Vagina (tissue), 2 donors: ENCODE measurements around the gene ZNF711. TPM values are rescaled to one million over a fixed set of nuclear protein-coding genes. Genes with fewer than 3 reads are reported as not detected.

ENCODE experiments used
- DNase-seq, 2 donors: peaks; one replicate each; pipeline ENCODE4 v3.0.0-alpha.2; 2017; ENCODE audit errors: extremely low spot score in 2 of 2
- H3K27ac ChIP-seq: fragments of 200-600 bp; sonication (generic); one replicate; pipeline ENCODE4 v1.5.1; 2019
- H3K27me3 ChIP-seq: fragments of 200-600 bp; sonication (generic); one replicate; pipeline ENCODE4 v1.5.1; 2019
- H3K36me3 ChIP-seq, 2 donors: fragments of 200-600 bp; sonication (generic); one replicate each; pipeline ENCODE4 v1.5.1; 2017 to 2019
- H3K4me1 ChIP-seq: fragments of 200-600 bp; sonication (generic); one replicate; pipeline ENCODE4 v1.5.1; 2019
- H3K4me3 ChIP-seq, 2 donors: fragments of 200-600 bp; sonication (generic); 1 replicate in 1 of 2; 2 replicates in 1 of 2; pipeline ENCODE4 v1.5.1; 2016 to 2019
- H3K9me3 ChIP-seq: fragments of 200-600 bp; sonication (generic); one replicate; pipeline ENCODE4 v1.5.1; 2019
- CTCF ChIP-seq, 3 experiments: fragments of 450-650 bp in 2 of 3; fragments of 200-600 bp in 1 of 3; sonication (generic) in 1 of 3; IDR thresholded peaks; one replicate each; pipeline ENCODE4 v1.5.1; 2017 to 2019; ENCODE audit warnings: antibody characterized with exemption in 3 of 3, mild to moderate bottlenecking in 2 of 3, moderate library complexity in 2 of 3
- POLR2A ChIP-seq, 2 donors: fragments of 450-650 bp; IDR thresholded peaks; one replicate each; pipeline ENCODE4 v1.6.1; 2017; ENCODE audit warnings: antibody characterized with exemption in 2 of 2, mild to moderate bottlenecking in 2 of 2, moderate library complexity in 2 of 2
- POLR2AphosphoS5 ChIP-seq, 2 donors: sonication (generic); formaldehyde crosslinking; IDR thresholded peaks; one replicate each; pipeline ENCODE4 v1.9.0; 2017; ENCODE audit warnings: antibody characterized with exemption in 2 of 2, mild to moderate bottlenecking in 2 of 2, low read depth in 1 of 2; ENCODE audit not compliant: insufficient read depth in 1 of 2
- intact Hi-C: fragments of 100-400 bp; cut with DNase I; formaldehyde crosslinking; loops from one replicate; pipeline ENCODE4 v1.15.1; 2023
- total RNA-seq: library from RNA; depleted of rRNA; stranded (reverse); fragments of >200 nt; gene quantifications from one replicate; pipeline ENCODE4 v1.2.3, GENCODE V29; 2016

ZNF711 gene
- 2.2 TPM for total RNA-seq

GRCh38 chrX:85243761-85244449 is at the start of gene ZNF711, which contains the start of gene SATL1:
Gene ZNF711 (plus strand): TSS chrX:85243991. CDS start chrX:85247573, 3,582 bp downstream.
Gene SATL1 (minus strand): TSS chrX:85243779. CDS start chrX:85108968, 134,811 bp downstream.
- TF ChIP-seq POLR2A (IDR thresholded peaks at IDR 0.05) (no peak), POLR2AphosphoS5 (IDR thresholded peaks at IDR 0.05; ENCODE audit: insufficient read depth in 1 of 2, low read depth in 1 of 2) (no peak), CTCF (IDR thresholded peaks at IDR 0.05) (no peak)
- intact Hi-C loops = no loop called here
- no peaks in the 10 kb centered on the region for H3K36me3 ChIP-seq
- DNase-seq = no peak
- H3K4me3 ChIP-seq = peak within 1 kb of the TSS; percentile 53 to 54
- H3K27me3 ChIP-seq = no peaks in the 10 kb centered on the region
- H3K27ac ChIP-seq = peak within 1 kb of the TSS; percentile 17
- no peaks in the 10 kb centered on the region for H3K9me3 ChIP-seq
- H3K4me1 ChIP-seq = no peaks in the 10 kb centered on the region

GRCh38 chrX:85196319-85196718 is 47.5 kb upstream of the ZNF711 start:
- H3K4me1 ChIP-seq = no peaks in the 10 kb centered on the region
- H3K36me3 ChIP-seq = no peaks in the 10 kb centered on the region
- TF ChIP-seq POLR2AphosphoS5 (IDR thresholded peaks at IDR 0.05; ENCODE audit: insufficient read depth in 1 of 2, low read depth in 1 of 2) = no peak
- TF ChIP-seq CTCF (IDR thresholded peaks at IDR 0.05) = no peak
- no peak for TF ChIP-seq POLR2A (IDR thresholded peaks at IDR 0.05)
- H3K27ac ChIP-seq = no peak overlapping the region
- intact Hi-C loops = no loop called here
- no peaks in the 10 kb centered on the region for H3K27me3 ChIP-seq
- H3K4me3 ChIP-seq = no peak overlapping the region
- no peaks in the 10 kb centered on the region for H3K9me3 ChIP-seq
- no peak for DNase-seq

- Histone ChIP-seq H3K36me3 (no peaks in the 10 kb centered on the region), H3K4me1 (no peaks in the 10 kb centered on the region), H3K4me3 (no peak overlapping the region), H3K27ac (no peak overlapping the region), H3K9me3 (no peaks in the 10 kb centered on the region), H3K27me3 (no peaks in the 10 kb centered on the region)
- DNase-seq = no peak
- TF ChIP-seq CTCF (IDR thresholded peaks at IDR 0.05) = no peak
- intact Hi-C loops = no loop called here
These were observed 40.3 kb upstream of the ZNF711 start for GRCh38 chrX:85203461-85203970.

GRCh38 chrX:85213792-85214530 is 29.8 kb upstream of the ZNF711 start:
- no peak for DNase-seq
- TF ChIP-seq POLR2AphosphoS5 (IDR thresholded peaks at IDR 0.05; ENCODE audit: insufficient read depth in 1 of 2, low read depth in 1 of 2) = no peak
- no peak for TF ChIP-seq CTCF (IDR thresholded peaks at IDR 0.05)
- TF ChIP-seq POLR2A (IDR thresholded peaks at IDR 0.05) = no peak
- H3K4me3 ChIP-seq = no peak overlapping the region
- H3K9me3 ChIP-seq = no peaks in the 10 kb centered on the region
- no peaks in the 10 kb centered on the region for H3K4me1 ChIP-seq
- no peaks in the 10 kb centered on the region for H3K27me3 ChIP-seq
- H3K27ac ChIP-seq = no peak overlapping the region
- intact Hi-C loops = no loop called here
- H3K36me3 ChIP-seq = no peaks in the 10 kb centered on the region

GRCh38 chrX:85215946-85216345 is 27.8 kb upstream of the ZNF711 start:
- H3K4me3 ChIP-seq = no peak overlapping the region
- no peak for DNase-seq
- no peaks in the 10 kb centered on the region for H3K36me3 ChIP-seq
- no peaks in the 10 kb centered on the region for H3K4me1 ChIP-seq
- intact Hi-C loops = no loop called here
- H3K27me3 ChIP-seq = no peaks in the 10 kb centered on the region
- TF ChIP-seq CTCF (IDR thresholded peaks at IDR 0.05) (no peak), POLR2AphosphoS5 (IDR thresholded peaks at IDR 0.05; ENCODE audit: insufficient read depth in 1 of 2, low read depth in 1 of 2) (no peak), POLR2A (IDR thresholded peaks at IDR 0.05) (no peak)
- H3K9me3 ChIP-seq = no peaks in the 10 kb centered on the region
- H3K27ac ChIP-seq = no peak overlapping the region
